ENCODE results near the gene EPM2A.

- TF ChIP-seq CTCF (IDR thresholded peaks at IDR 0.05; ENCODE audit: insufficient read depth, low read length, poor library complexity, severe bottlenecking) (no peak), EZH2phosphoT487 (conservative IDR thresholded peaks at IDR 0.05; ENCODE audit: low read length) (no peak)
Observed at GRCh38 chr6:145727817-145728388, 7.4 kb downstream of the EPM2A start.
